HepG2 (cell line): ENCODE results near the gene SV2A. TPM values are rescaled to one million over a fixed set of nuclear protein-coding genes. Genes with fewer than 3 reads are reported as not detected.

Source experiments
- CHD4 ChIP-seq: fragments of 200-600 bp; sonication (generic); IDR thresholded peaks from 2 replicates; pipeline ENCODE4 v1.7.0; 2017; ENCODE audit warnings: mild to moderate bottlenecking, low read length, borderline replicate concordance
- E2F1 ChIP-seq: sonication (generic); formaldehyde crosslinking; IDR thresholded peaks from 2 replicates; pipeline ENCODE4 v1.5.0; 2020; ENCODE audit warnings: missing genetic modification reagents
- FOSL2 ChIP-seq: sonication (generic); formaldehyde crosslinking; IDR thresholded peaks from 2 replicates; pipeline ENCODE4 v1.4.0; 2020; ENCODE audit warnings: missing genetic modification reagents
- MXD3 ChIP-seq: IDR thresholded peaks from 2 replicates; pipeline ENCODE4 v1.6.1; 2016; ENCODE audit warnings: mild to moderate bottlenecking, missing biosample characterization, missing genetic modification reagents
- PBX2 ChIP-seq: IDR thresholded peaks from 2 replicates; pipeline ENCODE4 v1.6.1; 2016; ENCODE audit warnings: control low read depth
- PBX3 ChIP-seq: sonication (generic); formaldehyde crosslinking; IDR thresholded peaks from 2 replicates; pipeline ENCODE4 v1.8.1; 2023; ENCODE audit warnings: missing genetic modification reagents, inconsistent platforms, borderline replicate concordance
- PRDM10 ChIP-seq: sonication (generic); formaldehyde crosslinking; IDR thresholded peaks from 2 replicates; pipeline ENCODE4 v1.4.0; 2020; ENCODE audit warnings: low read depth, missing genetic modification reagents
- SP4 ChIP-seq: sonication (generic); formaldehyde crosslinking; IDR thresholded peaks from 2 replicates; pipeline ENCODE4 v1.8.1; 2023; ENCODE audit warnings: mild to moderate bottlenecking, missing genetic modification reagents
- ZBTB2 ChIP-seq: sonication (generic); formaldehyde crosslinking; IDR thresholded peaks from 2 replicates; pipeline ENCODE4 v1.8.0; 2022; ENCODE audit warnings: low read depth, missing genetic modification reagents
- ZBTB20 ChIP-seq: sonication (generic); formaldehyde crosslinking; IDR thresholded peaks from 2 replicates; pipeline ENCODE4 v1.8.1; 2023; ENCODE audit warnings: missing genetic modification reagents, low read depth, mild to moderate bottlenecking, borderline replicate concordance
- ZFP82 ChIP-seq: sonication (generic); formaldehyde crosslinking; IDR thresholded peaks from 2 replicates; pipeline ENCODE4 v1.5.1; 2020; ENCODE audit warnings: mild to moderate bottlenecking, missing genetic modification reagents, borderline replicate concordance
- ZFY ChIP-seq: sonication (generic); formaldehyde crosslinking; IDR thresholded peaks from 2 replicates; pipeline ENCODE4 v1.4.0; 2020; ENCODE audit warnings: missing genetic modification reagents
- ZIK1 ChIP-seq: sonication (generic); formaldehyde crosslinking; IDR thresholded peaks from 2 replicates; pipeline ENCODE4 v1.5.0; 2020; ENCODE audit warnings: mild to moderate bottlenecking, low read depth, missing genetic modification reagents, borderline replicate concordance
- ZNF639 ChIP-seq: conservative IDR thresholded peaks from 2 replicates; pipeline ENCODE4 v1.6.1; 2018; ENCODE audit warnings: missing genetic modification reagents
- ZNF672 ChIP-seq: sonication (generic); formaldehyde crosslinking; IDR thresholded peaks from 2 replicates; pipeline ENCODE4 v1.8.1; 2022; ENCODE audit warnings: missing genetic modification reagents
- ZNF720 ChIP-seq: sonication (generic); formaldehyde crosslinking; IDR thresholded peaks from 2 replicates; pipeline ENCODE4 v1.4.0; 2020; ENCODE audit warnings: missing genetic modification reagents
- ZNF776 ChIP-seq: sonication (generic); formaldehyde crosslinking; IDR thresholded peaks from 2 replicates; pipeline ENCODE4 v1.4.0; 2020; ENCODE audit warnings: mild to moderate bottlenecking, missing genetic modification reagents
- polyA plus RNA-seq, 8 experiments: library from polyadenylated mRNA; depleted of rRNA in 3 of 8; stranded (reverse) in 7 of 8; unstranded in 1 of 8; fragments of >200 nt; fragmentation: Illumina TruSeq in 4 of 8; extraction: Trizol in 4 of 8; gene quantifications; 2 replicates each; pipeline versions ENCODE4 v1.2.1 to v1.2.3, GENCODE V29; 2011 to 2016; ENCODE audit warnings: low read depth in 4 of 8, missing spikeins in 1 of 8, mixed read lengths in 1 of 8; ENCODE audit not compliant: insufficient read depth in 1 of 8
- total RNA-seq, 5 experiments: library from RNA; depleted of rRNA; stranded (reverse); fragments of >200 nt; fragmentation: Illumina TruSeq; extraction: Trizol; gene quantifications; 2 replicates each; pipeline ENCODE4 v1.2.3, GENCODE V29; 2016; ENCODE audit warnings: low read depth in 1 of 5

SV2A gene
- total and polyA plus RNA-seq, 2 of the 13 experiments (the other 11 are each of a cell fraction or from before 2014, with no cell fraction given) = 0.84 to 1.9 TPM

GRCh38 chr1:149927563-149928400, 10.1 kb upstream of the SV2A start, which contains the start of gene SF3B4 (continued):
- TF ChIP-seq MXD3 (CRISPR knock-in tag) (no peak; the same call in 1 of the 2 replicates), ZNF639 (CRISPR knock-in tag) (peak; percentile 58; the same call in 1 of the 2 replicates), PRDM10 (CRISPR knock-in tag) (0 out of 2 replicates have a peak, but pooled peaks have one; percentile 19), ZIK1 (0 out of 2 replicates have a peak, but pooled peaks have one; percentile 59), CHD4 (no peak), ZNF720 (CRISPR knock-in tag) (no peak), PBX3 (CRISPR knock-in tag) (peak; percentile 56; the same call in 1 of the 2 replicates), ZFY (CRISPR knock-in tag) (peak; percentile 88), ZNF672 (CRISPR knock-in tag) (0 out of 2 replicates have a peak, but pooled peaks have one; percentile 66), FOSL2 (peak; percentile 63), ZNF776 (CRISPR knock-in tag) (0 out of 2 replicates have a peak, but pooled peaks have one; percentile 33), ZBTB2 (CRISPR knock-in tag) (0 out of 2 replicates have a peak, but pooled peaks have one; percentile 49), ZFP82 (CRISPR knock-in tag) (no peak; the same call in 1 of the 2 replicates), SP4 (peak; percentile 91), PBX2 (CRISPR knock-in tag) (0 out of 2 replicates have a peak, but pooled peaks have one; percentile 13), ZBTB20 (CRISPR knock-in tag) (peak; percentile 43; the same call in 1 of the 2 replicates), E2F1 (peak; percentile 79)
